Measurements from ENCODE around the gene TRIM24.

GRCh38 chr7:138564365-138564764 is 104.3 kb downstream of the TRIM24 start:
- TF ChIP-seq POLR2A (IDR thresholded peaks at IDR 0.05) (no peak), CTCF (IDR thresholded peaks at IDR 0.05 in 8 of 11, conservative IDR thresholded peaks at IDR 0.05 in 3 of 11) (no peak)

All from spleen (tissue), 7 donors.